ENCODE measurements around the gene PCSK6.

Gene PCSK6

DNA sequence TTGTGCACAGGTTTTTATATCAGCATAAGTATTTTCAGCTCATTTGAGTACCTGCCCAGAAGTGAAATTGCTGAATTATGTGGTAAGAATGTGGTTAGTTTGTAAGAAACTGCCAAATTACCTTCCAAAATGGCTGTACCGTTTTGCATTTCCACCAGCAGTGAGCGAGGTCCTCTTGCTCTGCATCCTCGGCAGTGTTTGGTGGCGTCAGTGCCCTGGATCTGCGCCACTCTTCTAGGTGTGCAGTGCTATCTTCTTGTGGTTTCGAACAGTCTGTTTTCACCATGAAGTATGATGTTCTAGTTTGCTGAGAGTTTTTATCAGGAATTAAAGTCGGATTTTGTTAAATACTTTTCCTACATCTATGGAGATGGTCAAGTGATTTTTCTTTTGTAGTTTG is 24.8 kb upstream of the PCSK6 start:
- Histone ChIP-seq H3K36me3 (replicated peaks; ENCODE audit: insufficient read depth, low read length) (no peaks in the 10 kb centered on the region), H3K9ac (ENCODE audit: low read length) (no peak overlapping the region), H2AFZ (ENCODE audit: low read length) (no peak overlapping the region), H3K27ac (ENCODE audit: low read length) (no peak overlapping the region), H3K9me2 (replicated peaks; ENCODE audit: insufficient read depth, low read length) (no peaks in the 10 kb centered on the region), H3K4me2 (ENCODE audit: low read depth, low read length) (no peak overlapping the region), H3F3A (ENCODE audit: insufficient read depth, low read length) (no peaks in the 10 kb centered on the region), H4K20me1 (ENCODE audit: insufficient read depth, low read length) (no peaks in the 10 kb centered on the region), H3K4me3 (ENCODE audit: low read length) (no peak overlapping the region), H3K79me2 (ENCODE audit: low read length) (no peaks in the 10 kb centered on the region), H3K4me1 (ENCODE audit: low read length) (no peaks in the 10 kb centered on the region), H3K9me3 (replicated peaks; ENCODE audit: insufficient read depth, low read length) (no peaks in the 10 kb centered on the region), H3K27me3 (replicated peaks; ENCODE audit: insufficient read depth, low read length) (no peaks in the 10 kb centered on the region)
- TF ChIP-seq EZH2phosphoT487 (IDR thresholded peaks at IDR 0.05; ENCODE audit: low read length) (no peak), EZH2 (optimal IDR thresholded peaks at IDR 0.05; ENCODE audit: low read depth, low read length) (no peak)
- TF ChIP-seq, protein P1, sequence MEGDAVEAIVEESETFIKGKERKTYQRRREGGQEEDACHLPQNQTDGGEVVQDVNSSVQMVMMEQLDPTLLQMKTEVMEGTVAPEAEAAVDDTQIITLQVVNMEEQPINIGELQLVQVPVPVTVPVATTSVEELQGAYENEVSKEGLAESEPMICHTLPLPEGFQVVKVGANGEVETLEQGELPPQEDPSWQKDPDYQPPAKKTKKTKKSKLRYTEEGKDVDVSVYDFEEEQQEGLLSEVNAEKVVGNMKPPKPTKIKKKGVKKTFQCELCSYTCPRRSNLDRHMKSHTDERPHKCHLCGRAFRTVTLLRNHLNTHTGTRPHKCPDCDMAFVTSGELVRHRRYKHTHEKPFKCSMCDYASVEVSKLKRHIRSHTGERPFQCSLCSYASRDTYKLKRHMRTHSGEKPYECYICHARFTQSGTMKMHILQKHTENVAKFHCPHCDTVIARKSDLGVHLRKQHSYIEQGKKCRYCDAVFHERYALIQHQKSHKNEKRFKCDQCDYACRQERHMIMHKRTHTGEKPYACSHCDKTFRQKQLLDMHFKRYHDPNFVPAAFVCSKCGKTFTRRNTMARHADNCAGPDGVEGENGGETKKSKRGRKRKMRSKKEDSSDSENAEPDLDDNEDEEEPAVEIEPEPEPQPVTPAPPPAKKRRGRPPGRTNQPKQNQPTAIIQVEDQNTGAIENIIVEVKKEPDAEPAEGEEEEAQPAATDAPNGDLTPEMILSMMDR (IDR thresholded peaks at IDR 0.05; ENCODE audit: low read length) = no peak
- no peak for DNase-seq

DNA sequence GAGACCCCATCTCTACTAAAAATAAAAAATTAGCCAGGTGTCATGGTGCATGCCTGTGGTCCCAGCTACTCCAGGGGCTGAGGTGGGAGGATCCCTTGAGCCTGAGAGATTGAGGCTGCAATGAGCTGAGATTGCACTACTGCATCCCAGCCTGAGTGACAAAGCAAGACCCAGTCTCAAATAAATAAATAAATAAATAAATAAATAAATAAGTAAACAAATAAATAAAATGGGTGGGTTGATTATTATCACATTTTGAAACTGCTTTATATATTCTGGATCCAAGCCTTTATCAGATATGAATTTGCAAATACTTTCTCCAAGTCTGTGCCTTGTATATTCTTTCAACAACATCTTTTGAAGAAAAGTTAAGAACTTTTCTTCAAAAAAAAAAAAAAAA is 22.2 kb upstream of the PCSK6 start:
- Histone ChIP-seq H4K20me1 (ENCODE audit: insufficient read depth, low read length) (no peaks in the 10 kb centered on the region), H3K27ac (ENCODE audit: low read length) (no peak overlapping the region), H3K79me2 (ENCODE audit: low read length) (no peaks in the 10 kb centered on the region), H3K27me3 (replicated peaks; ENCODE audit: insufficient read depth, low read length) (no peaks in the 10 kb centered on the region), H3K4me1 (ENCODE audit: low read length) (no peaks in the 10 kb centered on the region), H3K9me2 (replicated peaks; ENCODE audit: insufficient read depth, low read length) (no peaks in the 10 kb centered on the region), H3F3A (ENCODE audit: insufficient read depth, low read length) (no peaks in the 10 kb centered on the region), H3K9ac (ENCODE audit: low read length) (no peak overlapping the region), H3K36me3 (replicated peaks; ENCODE audit: insufficient read depth, low read length) (no peaks in the 10 kb centered on the region), H3K9me3 (replicated peaks; ENCODE audit: insufficient read depth, low read length) (no peaks in the 10 kb centered on the region), H3K4me2 (ENCODE audit: low read depth, low read length) (no peak overlapping the region), H2AFZ (ENCODE audit: low read length) (no peak overlapping the region), H3K4me3 (ENCODE audit: low read length) (no peak overlapping the region)
- TF ChIP-seq EZH2phosphoT487 (IDR thresholded peaks at IDR 0.05; ENCODE audit: low read length) (no peak), EZH2 (optimal IDR thresholded peaks at IDR 0.05; ENCODE audit: low read depth, low read length) (no peak)
- DNase-seq = no peak

DNA sequence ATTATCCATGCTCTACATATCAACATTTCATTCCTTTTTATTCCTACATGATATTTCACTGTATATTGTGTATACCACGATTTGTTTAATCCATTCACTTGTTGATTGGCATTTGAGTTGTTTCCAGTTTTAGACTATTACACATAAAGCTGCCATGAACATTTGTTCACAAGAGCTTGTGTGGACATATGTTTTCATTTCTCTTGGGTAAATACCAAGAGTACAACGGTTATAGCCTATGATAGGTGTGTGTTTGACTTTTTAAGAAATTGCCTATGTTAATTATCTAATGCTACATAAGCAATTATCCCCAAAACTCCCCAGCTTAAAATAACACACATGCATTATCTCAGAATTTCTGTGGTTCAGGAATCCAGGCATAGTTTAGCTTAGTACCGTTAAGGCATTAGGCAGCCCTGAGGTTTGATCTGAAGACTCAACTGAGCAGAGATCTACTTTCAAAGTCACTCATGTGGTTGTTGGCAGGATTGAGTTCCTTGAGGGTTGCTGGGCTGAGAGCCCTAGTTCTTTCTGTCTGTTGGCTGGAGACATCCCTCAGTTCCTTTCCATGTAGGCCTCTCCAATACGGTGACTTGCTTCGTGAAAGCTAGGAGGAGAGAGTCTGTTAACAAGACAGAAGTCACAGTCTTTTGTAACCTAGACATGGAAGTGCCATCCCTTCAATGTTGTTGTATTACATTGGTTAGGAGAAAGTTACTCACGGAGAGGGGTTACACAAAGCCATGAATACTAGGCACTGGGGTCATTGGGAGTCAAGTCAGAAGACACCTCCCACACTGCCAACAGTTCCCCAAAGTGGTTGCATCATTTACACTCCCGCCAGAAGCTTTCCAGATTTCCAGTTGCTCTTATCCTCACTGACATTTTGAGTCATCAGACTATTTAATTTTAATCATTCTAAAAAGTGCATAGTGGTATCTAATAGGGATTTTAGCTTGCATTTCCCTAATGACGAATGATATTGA is 21.0 kb upstream of the PCSK6 start:
- no peak overlapping the region for H3K9ac ChIP-seq (ENCODE audit: low read length)
- H3K9me3 ChIP-seq (replicated peaks; ENCODE audit: insufficient read depth, low read length) = no peaks in the 10 kb centered on the region
- no peaks in the 10 kb centered on the region for H3K4me1 ChIP-seq (ENCODE audit: low read length)
- DNase-seq = no peak
- no peak overlapping the region for H3K4me3 ChIP-seq (ENCODE audit: low read length)
- H3K27me3 ChIP-seq (replicated peaks; ENCODE audit: insufficient read depth, low read length) = no peaks in the 10 kb centered on the region
- no peaks in the 10 kb centered on the region for H3K36me3 ChIP-seq (replicated peaks; ENCODE audit: insufficient read depth, low read length)
- no peak overlapping the region for H3K4me2 ChIP-seq (ENCODE audit: low read depth, low read length)
- H3K27ac ChIP-seq (ENCODE audit: low read length) = no peak overlapping the region
- no peak overlapping the region for H2AFZ ChIP-seq (ENCODE audit: low read length)
- no peaks in the 10 kb centered on the region for H3K9me2 ChIP-seq (replicated peaks; ENCODE audit: insufficient read depth, low read length)
- no peaks in the 10 kb centered on the region for H4K20me1 ChIP-seq (ENCODE audit: insufficient read depth, low read length)
- no peaks in the 10 kb centered on the region for H3K79me2 ChIP-seq (ENCODE audit: low read length)
- H3F3A ChIP-seq (ENCODE audit: insufficient read depth, low read length) = no peaks in the 10 kb centered on the region
- TF ChIP-seq, protein P1 (IDR thresholded peaks at IDR 0.05; ENCODE audit: low read length) = no peak
- TF ChIP-seq EZH2 (optimal IDR thresholded peaks at IDR 0.05; ENCODE audit: low read depth, low read length) (no peak), EZH2phosphoT487 (IDR thresholded peaks at IDR 0.05; ENCODE audit: low read length) (no peak)

DNA sequence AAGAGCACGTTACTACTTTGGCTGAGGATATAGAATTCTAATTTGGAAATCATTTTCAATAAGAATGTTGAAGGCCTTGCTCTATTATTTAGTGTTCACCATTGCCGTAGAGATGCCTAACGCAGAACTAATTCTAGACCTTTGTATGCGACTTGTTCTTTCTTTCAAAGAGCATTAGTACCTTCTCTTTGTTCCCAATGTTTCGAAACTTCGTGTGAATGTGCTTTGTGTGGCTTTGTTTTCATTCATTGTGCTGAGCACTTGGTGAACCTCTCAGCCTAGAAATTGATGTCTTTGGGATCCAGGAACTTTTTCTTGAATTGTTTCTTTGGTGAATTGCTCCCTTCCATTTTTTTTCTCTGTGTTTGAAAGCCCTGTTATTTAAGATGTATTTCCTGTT is 19.8 kb upstream of the PCSK6 start:
- no peaks in the 10 kb centered on the region for H3K79me2 ChIP-seq (ENCODE audit: low read length)
- no peak overlapping the region for H3K27ac ChIP-seq (ENCODE audit: low read length)
- no peaks in the 10 kb centered on the region for H3K27me3 ChIP-seq (replicated peaks; ENCODE audit: insufficient read depth, low read length)
- H3K4me2 ChIP-seq (ENCODE audit: low read depth, low read length) = no peak overlapping the region
- H3K4me1 ChIP-seq (ENCODE audit: low read length) = no peaks in the 10 kb centered on the region
- no peaks in the 10 kb centered on the region for H3K36me3 ChIP-seq (replicated peaks; ENCODE audit: insufficient read depth, low read length)
- no peak for TF ChIP-seq EZH2phosphoT487 (IDR thresholded peaks at IDR 0.05; ENCODE audit: low read length)
- TF ChIP-seq, protein P1 (IDR thresholded peaks at IDR 0.05; ENCODE audit: low read length) = no peak
- no peak for TF ChIP-seq EZH2 (optimal IDR thresholded peaks at IDR 0.05; ENCODE audit: low read depth, low read length)
- H3F3A ChIP-seq (ENCODE audit: insufficient read depth, low read length) = no peaks in the 10 kb centered on the region
- H3K9me2 ChIP-seq (replicated peaks; ENCODE audit: insufficient read depth, low read length) = no peaks in the 10 kb centered on the region
- H3K9me3 ChIP-seq (replicated peaks; ENCODE audit: insufficient read depth, low read length) = no peaks in the 10 kb centered on the region
- H2AFZ ChIP-seq (ENCODE audit: low read length) = no peak overlapping the region
- H3K9ac ChIP-seq (ENCODE audit: low read length) = no peak overlapping the region
- H3K4me3 ChIP-seq (ENCODE audit: low read length) = no peak overlapping the region
- no peak for DNase-seq
- no peaks in the 10 kb centered on the region for H4K20me1 ChIP-seq (ENCODE audit: insufficient read depth, low read length)

Data from MM.1S (cell line).